SU-DHL-6 (cell line): ENCODE data around the gene MAP4K1.

Experiments used
- H2AFZ ChIP-seq: fragments of 200-600 bp; sonication (generic); 2 replicates; pipeline ENCODE4 v1.6.1; 2014; ENCODE audit warnings: low read depth, mild to moderate bottlenecking, moderate library complexity, mixed read lengths, antibody characterized with exemption, low read length; ENCODE audit not compliant: severe bottlenecking
- H3F3A ChIP-seq: fragments of 200-600 bp; shearing (Covaris generic); 2 replicates; pipeline ENCODE4 v1.6.0; 2016; ENCODE audit warnings: antibody characterized with exemption, mild to moderate bottlenecking; ENCODE audit not compliant: insufficient read depth
- H3K27ac ChIP-seq: fragments of 200-600 bp; sonication (generic); 2 replicates; pipeline ENCODE4 v1.5.1; 2016; ENCODE audit warnings: low read depth, mild to moderate bottlenecking, low read length, moderate library complexity, mixed read lengths
- H3K27me3 ChIP-seq: fragments of 200-600 bp; sonication (generic), shearing (Covaris generic); 2 replicates; pipeline ENCODE4 v1.6.0; 2014; ENCODE audit warnings: mild to moderate bottlenecking, low read length
- H3K36me3 ChIP-seq: fragments of 200-600 bp; sonication (generic); 2 replicates; pipeline ENCODE4 v1.6.1; 2014; ENCODE audit warnings: mild to moderate bottlenecking, low read length, mixed read lengths
- H3K4me2 ChIP-seq: fragments of 300-600, 200-600 bp; shearing (Covaris generic), sonication (generic); 2 replicates; pipeline ENCODE4 v1.6.0; 2014; ENCODE audit warnings: low read length, low read depth, mild to moderate bottlenecking; ENCODE audit not compliant: poor library complexity, severe bottlenecking
- H3K4me3 ChIP-seq: fragments of 200-600 bp; sonication (generic); 2 replicates; pipeline ENCODE4 v1.5.1; 2014; ENCODE audit warnings: antibody characterized with exemption, low read length, mild to moderate bottlenecking, mixed read lengths; ENCODE audit not compliant: insufficient read depth, poor library complexity, severe bottlenecking
- H3K79me2 ChIP-seq: fragments of 200-600 bp; sonication (generic); 2 replicates; pipeline ENCODE4 v1.6.1; 2014; ENCODE audit warnings: mild to moderate bottlenecking, low read length, moderate library complexity; ENCODE audit not compliant: insufficient read depth
- H3K9ac ChIP-seq: fragments of 200-600 bp; sonication (generic); 2 replicates; pipeline ENCODE4 v1.7.0; 2014; ENCODE audit warnings: mild to moderate bottlenecking, low read length
- H3K9me2 ChIP-seq: fragments of 200-600 bp; sonication (generic); replicated peaks from 2 replicates; pipeline ENCODE4 v1.6.1; 2014; ENCODE audit warnings: low read length; ENCODE audit not compliant: insufficient read depth
- H3K9me3 ChIP-seq: fragments of 200-600 bp; sonication (generic); 2 replicates; pipeline ENCODE4 v1.6.1; 2014; ENCODE audit warnings: low read length, mixed read lengths; ENCODE audit not compliant: insufficient read depth
- H4K20me1 ChIP-seq: fragments of 200-600 bp; sonication (generic); 2 replicates; pipeline ENCODE4 v1.6.1; 2014; ENCODE audit warnings: low read depth, mild to moderate bottlenecking, antibody characterized with exemption, low read length, moderate library complexity, mixed read lengths
- EZH2phosphoT487 ChIP-seq: fragments of 200-600 bp; sonication (generic), shearing (Covaris generic); conservative IDR thresholded peaks from 2 replicates; pipeline ENCODE4 v1.6.1; 2018; ENCODE audit warnings: mild to moderate bottlenecking, antibody characterized with exemption, low read length, moderate library complexity, mixed read lengths
- TF ChIP-seq, protein P1 (sequence below): fragments of 200-600 bp; sonication (generic); IDR thresholded peaks from one replicate; pipeline ENCODE4 v1.5.1; 2017; ENCODE audit warnings: antibody characterized with exemption, mild to moderate bottlenecking, low read length, moderate library complexity; ENCODE audit not compliant: insufficient read depth, poor library complexity, severe bottlenecking

The MAP4K1 gene

DNA sequence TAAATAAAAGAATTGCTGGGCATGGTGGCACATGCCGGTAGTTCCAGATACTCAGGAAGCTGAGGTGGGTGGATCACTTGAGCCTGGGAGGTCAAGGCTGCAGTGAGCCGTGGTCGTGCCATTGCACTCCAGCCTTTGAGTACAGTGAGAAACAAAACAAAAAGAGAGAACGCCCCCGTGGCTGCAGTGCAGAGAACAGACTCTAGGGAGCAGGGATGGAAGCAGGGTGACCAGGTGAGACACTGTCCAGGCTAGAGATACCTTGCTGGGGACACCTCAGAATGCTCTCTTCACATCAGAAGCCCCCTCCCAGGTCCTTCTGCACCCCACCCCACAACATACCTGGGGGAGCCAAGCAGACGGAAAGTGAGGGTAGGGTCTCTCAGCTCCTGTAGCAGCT lies 24.8 kb downstream of the MAP4K1 start:
- Histone ChIP-seq H3K4me2 (no peak overlapping the region), H4K20me1 (no peaks in the 10 kb centered on the region), H3K36me3 (peaks cover 5% of the 10 kb centered on the region; the same call in 1 of the 2 replicates)

DNA sequence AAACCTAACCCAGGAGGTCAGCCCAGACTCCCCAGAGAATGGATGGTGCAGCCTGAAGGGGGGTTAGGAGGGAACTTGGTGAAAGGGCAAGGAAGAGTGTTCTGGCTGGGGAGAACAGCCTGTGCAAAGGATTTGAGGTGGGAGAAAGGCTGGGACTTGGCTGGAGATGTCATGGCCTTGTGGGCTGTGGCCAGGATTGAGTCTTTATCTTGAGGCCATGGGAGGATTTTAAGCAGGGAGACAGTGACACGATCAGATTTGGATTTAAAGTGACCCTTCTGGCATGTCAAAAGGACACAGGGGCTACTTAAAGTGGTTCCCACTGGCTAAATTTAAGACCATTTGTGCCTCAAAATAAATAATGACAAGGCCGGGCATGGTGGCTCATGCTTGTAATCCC lies 29.7 kb downstream of the MAP4K1 start:
- Histone ChIP-seq H2AFZ (no peak overlapping the region), H3K36me3 (0 out of 2 replicates have a peak, but pooled peaks cover 3% of the 10 kb centered on the region), H3K4me2 (no peak overlapping the region), H3K79me2 (no peaks in the 10 kb centered on the region), H3K9me2 (no peaks in the 10 kb centered on the region), H3K27ac (no peak overlapping the region), H3K4me3 (no peak overlapping the region), H3F3A (0 out of 2 replicates have a peak, but pooled peaks cover 3% of the 10 kb centered on the region), H3K9me3 (no peaks in the 10 kb centered on the region), H3K27me3 (no peaks in the 10 kb centered on the region), H3K9ac (no peak overlapping the region), H4K20me1 (no peaks in the 10 kb centered on the region)
- TF ChIP-seq EZH2phosphoT487: no peak
- TF ChIP-seq, protein P1, sequence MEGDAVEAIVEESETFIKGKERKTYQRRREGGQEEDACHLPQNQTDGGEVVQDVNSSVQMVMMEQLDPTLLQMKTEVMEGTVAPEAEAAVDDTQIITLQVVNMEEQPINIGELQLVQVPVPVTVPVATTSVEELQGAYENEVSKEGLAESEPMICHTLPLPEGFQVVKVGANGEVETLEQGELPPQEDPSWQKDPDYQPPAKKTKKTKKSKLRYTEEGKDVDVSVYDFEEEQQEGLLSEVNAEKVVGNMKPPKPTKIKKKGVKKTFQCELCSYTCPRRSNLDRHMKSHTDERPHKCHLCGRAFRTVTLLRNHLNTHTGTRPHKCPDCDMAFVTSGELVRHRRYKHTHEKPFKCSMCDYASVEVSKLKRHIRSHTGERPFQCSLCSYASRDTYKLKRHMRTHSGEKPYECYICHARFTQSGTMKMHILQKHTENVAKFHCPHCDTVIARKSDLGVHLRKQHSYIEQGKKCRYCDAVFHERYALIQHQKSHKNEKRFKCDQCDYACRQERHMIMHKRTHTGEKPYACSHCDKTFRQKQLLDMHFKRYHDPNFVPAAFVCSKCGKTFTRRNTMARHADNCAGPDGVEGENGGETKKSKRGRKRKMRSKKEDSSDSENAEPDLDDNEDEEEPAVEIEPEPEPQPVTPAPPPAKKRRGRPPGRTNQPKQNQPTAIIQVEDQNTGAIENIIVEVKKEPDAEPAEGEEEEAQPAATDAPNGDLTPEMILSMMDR: no peak

More for the DNA sequence above, 24.8 kb downstream of the MAP4K1 start:
- Histone ChIP-seq H3K27me3 (no peaks in the 10 kb centered on the region), H3K9ac (no peak overlapping the region), H3K9me2 (no peaks in the 10 kb centered on the region), H3K79me2 (no peaks in the 10 kb centered on the region), H3K9me3 (no peaks in the 10 kb centered on the region), H3K4me3 (no peak overlapping the region), H3K27ac (no peak overlapping the region), H2AFZ (no peak overlapping the region), H3F3A (no peaks in the 10 kb centered on the region)
- no peak for TF ChIP-seq EZH2phosphoT487
- TF ChIP-seq, protein P1: no peak

DNA sequence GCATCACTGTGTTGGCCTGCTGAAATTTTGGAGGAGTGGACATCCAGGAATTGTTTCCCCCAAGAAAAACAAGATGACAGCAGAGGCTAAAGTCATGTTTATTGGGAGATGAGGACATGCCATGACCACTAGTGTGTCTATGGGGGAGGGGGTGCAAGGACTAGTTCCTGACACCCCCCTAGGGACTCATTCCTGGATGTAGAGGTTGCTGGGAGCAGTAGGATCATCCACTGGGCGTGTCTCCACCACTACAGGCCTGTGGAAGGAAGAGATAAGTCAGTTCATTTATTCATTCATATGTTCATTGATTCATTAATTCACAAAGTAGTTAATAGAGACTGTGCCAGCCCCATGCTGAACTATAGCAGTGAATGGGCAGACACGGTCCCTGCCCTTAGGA lies 30.2 kb downstream of the MAP4K1 start:
- no peak overlapping the region for H2AFZ ChIP-seq
- no peaks in the 10 kb centered on the region for H3K27me3 ChIP-seq
- no peaks in the 10 kb centered on the region for H4K20me1 ChIP-seq
- no peaks in the 10 kb centered on the region for H3K9me2 ChIP-seq
- no peak overlapping the region for H3K4me2 ChIP-seq
- no peak for TF ChIP-seq EZH2phosphoT487
- TF ChIP-seq, protein P1: no peak
- H3K4me3 ChIP-seq: no peak overlapping the region
- H3K9ac ChIP-seq: no peak overlapping the region
- H3K36me3 ChIP-seq: 0 out of 2 replicates have a peak, but pooled peaks cover 3% of the 10 kb centered on the region
- no peak overlapping the region for H3K27ac ChIP-seq
- no peaks in the 10 kb centered on the region for H3K9me3 ChIP-seq
- H3F3A ChIP-seq: 0 out of 2 replicates have a peak, but pooled peaks cover 3% of the 10 kb centered on the region
- H3K79me2 ChIP-seq: no peaks in the 10 kb centered on the region

DNA sequence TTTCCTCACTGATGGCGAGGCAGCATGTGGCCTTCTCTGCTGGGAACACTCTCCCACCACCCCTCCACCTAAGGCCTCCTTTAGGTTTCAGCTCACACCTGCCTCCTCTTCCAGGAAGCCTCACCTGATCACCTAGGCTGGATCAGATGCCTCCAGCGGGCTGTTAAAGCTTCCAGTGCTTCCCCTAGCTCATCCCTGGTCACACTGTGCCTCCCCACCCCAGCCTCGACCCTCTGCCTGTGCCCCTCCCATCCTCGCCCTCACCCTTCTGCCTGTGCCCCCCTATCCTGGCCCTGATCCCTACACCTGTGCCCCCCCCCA lies 33.8 kb downstream of the MAP4K1 start:
- H3K36me3 ChIP-seq: no peaks in the 10 kb centered on the region
- H3K79me2 ChIP-seq: no peaks in the 10 kb centered on the region
- H2AFZ ChIP-seq: no peak overlapping the region
- no peak overlapping the region for H3K4me2 ChIP-seq
- H3K27ac ChIP-seq: no peak overlapping the region
- TF ChIP-seq, protein P1: no peak
- no peak for TF ChIP-seq EZH2phosphoT487
- no peak overlapping the region for H3K4me3 ChIP-seq
- H3K9me2 ChIP-seq: no peaks in the 10 kb centered on the region
- no peaks in the 10 kb centered on the region for H4K20me1 ChIP-seq
- no peak overlapping the region for H3K9ac ChIP-seq
- no peaks in the 10 kb centered on the region for H3K9me3 ChIP-seq
- H3K27me3 ChIP-seq: no peaks in the 10 kb centered on the region
- H3F3A ChIP-seq: 0 out of 2 replicates have a peak, but pooled peaks cover 3% of the 10 kb centered on the region
